Head of caudate nucleus (tissue), 42 donors: ENCODE measurements around the gene CLPSL2.
A peak's percentile ranks its signal among the peaks of the same experiment; 100 is the strongest.
"Not testable (repeated sequence)": the region's sequence is repeated elsewhere in the genome, so short reads cannot be mapped to it uniquely, and the experiment has no call there.

Experiments used
- DNase-seq, 42 donors: peaks; one replicate each; pipeline versions ENCODE4 v3.0.0 to v3.0.0-alpha.2; 2020 to 2021; ENCODE audit warnings: mixed read lengths in 7 of 42
- intact Hi-C: fragments of 100-400 bp; cut with DNase I; formaldehyde crosslinking; loops from one replicate; pipeline ENCODE4 v1.15.0; 2022

Gene CLPSL2, protein sequence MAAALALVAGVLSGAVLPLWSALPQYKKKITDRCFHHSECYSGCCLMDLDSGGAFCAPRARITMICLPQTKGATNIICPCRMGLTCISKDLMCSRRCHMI

DNA sequence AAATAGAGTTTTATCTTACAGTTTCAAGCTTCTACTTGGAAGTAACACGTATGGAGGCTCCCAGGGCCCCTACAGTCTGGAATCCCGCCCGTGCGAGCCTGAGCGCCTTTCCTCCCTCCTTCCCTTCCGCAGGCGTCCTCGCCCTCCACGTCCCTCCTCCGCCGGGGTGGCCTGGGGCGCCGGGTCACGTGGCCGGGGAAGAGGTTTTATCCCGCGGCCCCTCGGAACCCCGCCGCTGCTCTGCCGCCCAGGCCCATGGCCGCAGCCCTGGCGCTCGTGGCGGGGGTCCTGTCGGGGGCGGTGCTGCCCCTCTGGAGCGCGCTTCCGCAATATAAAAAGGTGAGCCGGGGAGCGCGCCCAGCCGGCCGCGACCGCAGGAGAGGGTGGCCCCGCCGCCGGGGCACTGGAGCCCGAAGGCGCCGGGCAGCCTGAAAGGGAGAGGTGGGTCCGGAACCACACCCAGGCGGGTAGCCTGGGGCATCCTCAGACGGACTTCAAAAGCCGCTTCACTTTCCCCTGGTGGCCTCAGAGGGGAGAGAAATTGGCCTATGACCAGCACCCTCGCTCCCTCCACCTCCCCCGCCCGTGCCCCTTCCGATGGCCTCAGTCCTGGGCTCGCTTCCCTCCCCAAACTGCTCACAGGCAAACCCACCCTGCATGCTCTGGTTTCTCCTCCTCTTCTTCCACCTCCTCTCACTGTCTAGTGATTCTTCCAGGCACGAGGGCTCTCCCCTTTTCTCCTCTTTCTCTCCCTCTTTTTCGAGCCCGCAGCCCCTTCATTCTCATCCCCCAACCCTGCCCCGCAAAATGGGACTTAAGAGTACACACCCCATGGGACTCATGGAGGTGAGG is at the start of gene CLPSL2:
TSS of gene CLPSL2 (plus strand) at position 235 of the 852 bp plus-strand sequence. CDS start at position 256, 21 bp downstream.
- intact Hi-C loops, result no loop called here
- DNase-seq, result no peak

GRCh38 chr6:35727231-35727934 is 49.0 kb upstream of the CLPSL2 start:
- intact Hi-C loops, result loop anchor here (5.0 kb wide), 1 partner anchor 35 kb away; no protein-coding TSS in a partner anchor
- peak; percentile 56 to 89 (median 76) for DNase-seq

DNA sequence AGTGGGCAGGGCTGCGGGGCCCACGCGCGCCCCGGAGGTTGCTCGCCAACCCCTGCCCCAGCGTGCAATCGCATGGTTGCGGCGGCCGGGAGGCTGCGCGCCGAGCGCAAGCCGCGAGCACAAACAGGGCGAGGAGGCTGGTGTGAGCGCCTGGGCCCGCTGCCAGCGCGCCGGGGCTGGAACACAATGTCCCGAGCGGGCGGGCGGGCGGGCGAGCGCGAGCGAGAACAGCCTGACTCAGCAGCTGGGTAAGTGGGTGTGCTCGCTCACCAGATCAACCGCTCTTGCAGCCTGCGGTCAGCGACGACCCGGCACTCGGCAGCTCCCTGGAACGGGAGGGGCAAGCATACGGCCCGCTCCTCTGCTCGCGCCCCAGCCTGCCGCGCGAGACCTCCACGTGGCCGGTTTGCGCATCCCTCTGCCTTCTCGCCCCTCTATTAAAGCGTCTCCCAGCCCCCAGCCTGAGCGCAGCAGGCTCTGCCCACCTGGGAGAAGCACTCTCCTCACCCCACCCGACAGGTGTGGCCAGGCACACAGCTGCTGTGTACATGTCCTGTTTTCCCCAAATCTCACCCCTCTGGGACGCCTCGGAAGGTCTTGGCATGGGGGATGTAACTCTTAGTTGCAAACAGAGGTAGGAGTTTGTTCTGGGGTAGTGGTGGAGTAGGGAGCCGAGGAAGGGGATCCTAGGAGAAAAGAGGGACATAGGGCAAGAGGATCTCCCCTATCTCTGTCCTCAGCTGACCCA is 48.3 kb upstream of the CLPSL2 start:
- DNase-seq, result peak; percentile 81 to 97 (median 91)
- intact Hi-C loops, result loop anchor here (5.0 kb wide), 1 partner anchor 36 kb away; no protein-coding TSS in a partner anchor

- intact Hi-C loops, result loop anchor here (5.0 kb wide), 1 partner anchor 37 kb away; no protein-coding TSS in a partner anchor
These were observed 47.4 kb upstream of the CLPSL2 start for GRCh38 chr6:35728683-35729678.

GRCh38 chr6:35729722-35730121 is 46.7 kb upstream of the CLPSL2 start:
- no peak for DNase-seq
- intact Hi-C loops, result loop anchor here (5.0 kb wide), 1 partner anchor 37 kb away; no protein-coding TSS in a partner anchor

More at GRCh38 chr6:35728683-35729678, 47.4 kb upstream of the CLPSL2 start:
- peak in 26 of 42 donors; percentile 17 to 78 (median 44) for DNase-seq

- intact Hi-C loops, result no loop called here
These were observed 45.5 kb upstream of the CLPSL2 start for GRCh38 chr6:35730745-35731413.

GRCh38 chr6:35731414-35731735 is 45.0 kb upstream of the CLPSL2 start:
- intact Hi-C loops, result no loop called here
- peak; percentile 93 to 99 (median 97) for DNase-seq

More at GRCh38 chr6:35730745-35731413, 45.5 kb upstream of the CLPSL2 start:
- DNase-seq, result no peak

GRCh38 chr6:35731736-35732532 is 44.5 kb upstream of the CLPSL2 start:
- DNase-seq, result peak; percentile 76 to 97 (median 93)
- intact Hi-C loops, result no loop called here

DNA sequence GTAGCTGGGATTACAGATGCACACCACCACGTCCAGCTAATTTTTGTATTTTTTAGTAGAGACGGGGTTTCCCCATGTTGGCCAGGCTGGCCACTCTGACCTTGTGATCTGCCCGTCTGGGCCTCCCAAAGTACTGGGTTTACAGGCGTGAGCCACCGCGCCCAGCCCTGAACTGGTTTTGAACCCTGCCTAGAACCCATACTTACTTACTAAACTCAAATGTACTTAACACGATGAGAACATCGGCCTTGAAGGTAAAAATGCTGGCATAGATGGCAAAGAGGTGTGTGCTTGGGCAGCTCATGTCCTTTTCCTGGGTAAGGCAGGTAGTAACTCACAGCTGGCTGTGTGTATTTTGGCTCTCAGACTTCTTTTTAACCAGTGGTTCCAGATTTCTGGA is 42.8 kb upstream of the CLPSL2 start:
- DNase-seq, result no peak
- intact Hi-C loops, result no loop called here

GRCh38 chr6:35734319-35734718 is 42.1 kb upstream of the CLPSL2 start:
- intact Hi-C loops, DNase-seq: not testable (repeated sequence)

- intact Hi-C loops, result no loop called here
- no peak for DNase-seq
These were observed 40.9 kb upstream of the CLPSL2 start for GRCh38 chr6:35735452-35735851.

GRCh38 chr6:35736253-35736894 is 40.0 kb upstream of the CLPSL2 start:
- peak in 41 of 42 donors; percentile 74 to 94 (median 84) for DNase-seq
- intact Hi-C loops, result loop anchor here (2.0 kb wide), 2 partner anchors 152 to 214 kb away; no protein-coding TSS in a partner anchor

GRCh38 chr6:35736982-35737412 is 39.4 kb upstream of the CLPSL2 start, which contains the start of gene ARMC12:
TSS of gene ARMC12 (plus strand) at chr6:35737032. CDS start at chr6:35737109, 77 bp downstream.
- intact Hi-C loops, result loop anchor here (2.0 kb wide), 2 partner anchors 152 to 214 kb away; no protein-coding TSS in a partner anchor
- DNase-seq, result no peak

DNA sequence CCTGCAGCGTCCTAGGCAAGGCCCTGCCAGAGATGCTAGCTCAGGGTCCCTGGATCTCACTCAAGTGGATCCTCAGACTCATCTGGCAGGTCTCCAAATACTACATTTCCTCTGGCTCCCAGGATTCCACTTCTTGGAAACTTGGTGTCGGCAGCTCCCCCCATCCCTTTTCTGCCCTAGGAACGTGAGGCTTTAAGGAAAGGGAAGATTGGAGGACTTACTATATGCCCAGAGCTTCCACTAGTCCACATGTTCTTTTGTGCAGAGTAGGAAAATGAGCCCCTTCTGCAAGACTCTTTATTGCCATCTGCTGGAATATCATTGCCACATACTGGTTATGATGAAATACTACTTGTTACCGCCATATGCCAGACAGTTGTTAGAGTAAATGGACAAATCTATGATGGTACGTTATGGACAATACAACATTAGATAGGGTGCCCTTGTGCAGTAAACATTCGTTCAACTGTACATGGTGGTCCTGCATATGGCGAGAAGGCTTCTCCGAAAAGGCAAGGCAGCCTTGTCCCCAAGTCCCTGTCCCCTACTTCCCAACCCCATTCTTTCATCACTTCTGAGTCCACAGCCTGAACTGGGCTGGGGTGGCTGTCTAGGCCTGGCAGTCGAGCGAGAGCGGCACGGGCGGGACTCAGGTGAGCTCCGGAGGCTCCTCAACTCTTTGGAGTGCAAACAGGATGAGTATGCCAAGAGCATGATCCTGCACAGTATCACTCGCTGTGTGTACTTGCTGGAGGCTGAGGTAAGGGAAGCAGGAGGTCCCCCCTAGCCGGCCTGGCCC is 38.8 kb upstream of the CLPSL2 start:
- intact Hi-C loops, result loop anchor here (2.0 kb wide), 2 partner anchors 153 to 215 kb away; no protein-coding TSS in a partner anchor
- DNase-seq, result peak in 8 of 42 donors; percentile 10 to 72 (median 44)
